Activated naive CD4-positive, alpha-beta T cell treated with anti-CD3 and anti-CD28 coated beads, Interleukin-2, amount 10 ng/mL, durations not matched to agents 5 hours and 36 hours (primary cell): ENCODE results near the gene THRB. TPM values are rescaled to one million over a fixed set of nuclear protein-coding genes. Genes with fewer than 3 reads are reported as not detected.

Source experiments
- microRNA-seq: library from miRNA; unstranded; fragments of <30 nt; microRNA quantifications from one replicate; pipeline ENCODE4 v1.2.0, GENCODE V29; 2022; ENCODE audit warnings: borderline microRNAs expressed, borderline replicate concordance
- total RNA-seq, 2 experiments: library from RNA; stranded (reverse); gene quantifications; one replicate each; pipeline ENCODE4 v1.2.3, GENCODE V29; 2021

The THRB gene
- not detected for total RNA-seq

DNA sequence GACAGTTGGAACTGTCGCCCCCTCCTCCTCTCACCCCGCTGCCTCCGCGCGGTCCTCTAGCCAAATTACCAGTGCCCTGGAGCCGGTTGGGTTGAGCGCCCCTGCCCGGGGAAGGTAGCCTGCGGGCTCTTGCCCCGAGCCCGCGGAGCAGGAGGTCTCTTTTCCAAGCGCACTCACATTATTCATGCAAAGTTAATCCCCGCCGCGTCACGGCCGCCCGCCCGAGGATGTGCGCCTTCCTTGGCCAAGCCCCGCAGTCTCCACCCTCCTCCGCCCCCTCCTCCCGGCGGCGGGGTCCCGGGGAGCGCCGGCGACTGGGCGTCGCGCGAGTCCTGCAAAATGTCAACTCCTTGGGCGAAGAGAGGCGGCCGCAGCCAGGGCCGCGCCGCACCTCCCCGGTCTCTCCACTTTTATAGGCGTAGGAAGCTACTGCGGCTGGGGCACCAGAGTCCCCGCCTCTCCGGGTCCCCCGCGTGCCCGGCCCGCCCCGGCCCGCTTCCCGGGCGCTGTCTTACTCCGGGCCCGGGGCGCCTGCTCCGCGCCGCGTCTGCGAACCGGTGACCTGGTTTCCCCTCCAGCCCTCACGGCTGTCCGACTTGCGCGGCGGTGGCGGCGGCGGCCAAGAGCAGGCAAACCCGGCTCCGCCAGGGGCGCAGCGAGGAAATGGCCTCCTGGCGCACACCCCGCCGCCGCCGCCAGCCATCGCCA is at the start of gene THRB:
TSS of gene THRB (minus strand) at position 233 of the 708 bp plus-strand sequence.

Small RNA genes within 50 kb of the gene (microRNA-seq; reads per million reads assigned to microRNA genes)
- not detected for gene MIR4792
